Activated CD4-positive, CD25-positive, alpha-beta regulatory T cell treated with anti-CD3 and anti-CD28 coated beads, Interleukin-2, amount 50 U/mL, for 72 hours (primary cell): ENCODE measurements around the gene DBN1.
"Not testable (repeated sequence)": the region's sequence is repeated elsewhere in the genome, so short reads cannot be mapped to it uniquely, and the experiment has no call there.

Source experiments
- DNase-seq: peaks from one replicate; pipeline ENCODE4 v3.0.0; 2021

The DBN1 gene

GRCh38 chr5:177490992-177491391 is 17.6 kb upstream of the DBN1 start:
- DNase-seq, result no peak

- DNase-seq, result no peak
Observed at GRCh38 chr5:177490311-177490991, 17.0 kb upstream of the DBN1 start.

- no peak for DNase-seq
Observed at GRCh38 chr5:177489119-177489716, 15.8 kb upstream of the DBN1 start.

GRCh38 chr5:177487975-177488374 is 14.5 kb upstream of the DBN1 start:
- DNase-seq, result no peak

GRCh38 chr5:177487144-177487543 is 13.7 kb upstream of the DBN1 start:
- DNase-seq, result no peak

- DNase-seq, result no peak
Observed at GRCh38 chr5:177486256-177486655, 12.8 kb upstream of the DBN1 start.

- not testable (repeated sequence) for DNase-seq
Observed at GRCh38 chr5:177485753-177486152, 12.3 kb upstream of the DBN1 start.

GRCh38 chr5:177484902-177485549 is 11.6 kb upstream of the DBN1 start:
- no peak for DNase-seq

GRCh38 chr5:177483994-177484901 is 10.8 kb upstream of the DBN1 start:
- DNase-seq, result no peak

- no peak for DNase-seq
Observed at GRCh38 chr5:177483042-177483441, 9.6 kb upstream of the DBN1 start.

GRCh38 chr5:177482359-177482795 is 8.9 kb upstream of the DBN1 start:
- no peak for DNase-seq

- no peak for DNase-seq
Observed at GRCh38 chr5:177479774-177480173, 6.3 kb upstream of the DBN1 start.

- no peak for DNase-seq
Observed at GRCh38 chr5:177478711-177479646, 5.5 kb upstream of the DBN1 start.

GRCh38 chr5:177477701-177478477 is 4.5 kb upstream of the DBN1 start:
- DNase-seq, result no peak

- DNase-seq, result no peak
Observed at GRCh38 chr5:177476531-177477233, 3.2 kb upstream of the DBN1 start.

GRCh38 chr5:177475563-177476427 is 2.4 kb upstream of the DBN1 start:
- DNase-seq, result no peak

- no peak for DNase-seq
Observed at GRCh38 chr5:177474846-177475562, 1.6 kb upstream of the DBN1 start.

GRCh38 chr5:177474002-177474476 is 605 bp upstream of the DBN1 start:
- no peak for DNase-seq
